GM12878 (cell line): ENCODE results near the gene HMGB4. TPM values are rescaled to one million over a fixed set of nuclear protein-coding genes. Genes with fewer than 3 reads are reported as not detected.

Experiments
- ATAC-seq: fragments of 200-7000 bp; cut with Tn5 transposase; 3 replicates; pipeline ENCODE4 v1.9.1; 2020; ENCODE audit warnings: mild to moderate bottlenecking, moderate library complexity
- BruUV-seq: library from RNA; stranded (reverse); fragments of 400-500 nt; replicated peaks from 2 replicates; lab custom pipeline; 2021; lab: Mats Ljungman, UMichigan
- CTCF ChIA-PET: fragments of 300-600 bp; sonication (Branson Sonifier 250); formaldehyde crosslinking; extraction: SDS; loops from one replicate; lab custom pipeline; 2021; ENCODE audit warnings: inconsistent platforms; lab: Yijun Ruan, JAX
- POLR2A ChIA-PET: fragments of 350-600 bp; formaldehyde crosslinking; extraction: SDS; loops from one replicate; lab custom pipeline; 2021; ENCODE audit warnings: inconsistent platforms; lab: Charles Lee
- RAD21 ChIA-PET: fragments of 300-600 bp; sonication (Branson Sonifier 250); formaldehyde crosslinking; loops from one replicate; lab custom pipeline; 2023; ENCODE audit warnings: antibody characterized with exemption; ENCODE audit not compliant: unreplicated experiment; lab: Charles Lee
- SMC1A ChIA-PET: fragments of 300-600 bp; sonication (Branson Sonifier 250); formaldehyde crosslinking; loops from one replicate; lab custom pipeline; 2023; ENCODE audit not compliant: unreplicated experiment, uncharacterized antibody; lab: Charles Lee
- DNase-seq: peaks from one replicate; pipeline ENCODE4 v3.0.0-alpha.2; 2011; ENCODE audit warnings: low read depth, low spot score
- FAIRE-seq: peaks from 3 replicates; lab custom pipeline; 2011; peaks lifted over from hg19 to GRCh38; lab: Jason Lieb, UNC
- H2AFZ ChIP-seq: 2 replicates; pipeline ENCODE4 v1.6.0; 2011; ENCODE audit warnings: low read depth, low read length, control low read depth; ENCODE audit not compliant: control insufficient read depth
- H3K27ac ChIP-seq: 2 replicates; pipeline ENCODE4 v1.5.1; 2011; ENCODE audit warnings: control low read depth; ENCODE audit not compliant: control insufficient read depth, insufficient read depth
- H3K27me3 ChIP-seq, 2 experiments: replicated peaks in 1 of 2; 2 replicates each; pipeline versions ENCODE4 v1.6.0 to v1.6.1; 2011; ENCODE audit warnings: low read length in 1 of 2; ENCODE audit not compliant: control insufficient read depth in 2 of 2, insufficient read depth in 2 of 2
- H3K36me3 ChIP-seq, 2 experiments: 2 replicates each; pipeline ENCODE4 v1.5.1; 2011; ENCODE audit warnings: low read length in 1 of 2; ENCODE audit not compliant: control insufficient read depth in 2 of 2, insufficient read depth in 2 of 2
- H3K4me1 ChIP-seq: 2 replicates; pipeline ENCODE4 v1.6.1; 2011; ENCODE audit warnings: mild to moderate bottlenecking, low read length, moderate library complexity, mixed read lengths; ENCODE audit not compliant: control insufficient read depth, insufficient read depth
- H3K4me2 ChIP-seq: 2 replicates; pipeline ENCODE4 v1.6.0; 2011; ENCODE audit warnings: control low read depth; ENCODE audit not compliant: control insufficient read depth, insufficient read depth
- H3K4me3 ChIP-seq: fragments of 200-600 bp; sonication (generic); 2 replicates; pipeline ENCODE4 v1.5.1; 2016
- H3K79me2 ChIP-seq: 2 replicates; pipeline ENCODE4 v1.6.0; 2011; ENCODE audit warnings: low read length; ENCODE audit not compliant: control insufficient read depth, insufficient read depth
- H3K9ac ChIP-seq: 2 replicates; pipeline ENCODE4 v1.8.0; 2011; ENCODE audit warnings: low read length, control low read depth, mixed read lengths; ENCODE audit not compliant: control insufficient read depth, insufficient read depth
- H3K9me3 ChIP-seq: replicated peaks from 3 replicates; pipeline ENCODE4 v1.5.1; 2011; ENCODE audit warnings: mild to moderate bottlenecking, low read length; ENCODE audit not compliant: control insufficient read depth, insufficient read depth
- H4K20me1 ChIP-seq: 2 replicates; pipeline ENCODE4 v1.6.0; 2011; ENCODE audit not compliant: control insufficient read depth, insufficient read depth
- CEBPZ ChIP-seq: fragments of 150-350 bp; IDR thresholded peaks from 2 replicates; pipeline ENCODE4 v1.6.1; 2016; ENCODE audit warnings: low read depth, low read length
- DPF2 ChIP-seq: fragments of 450-650 bp; IDR thresholded peaks from 2 replicates; pipeline ENCODE4 v1.6.1; 2017; ENCODE audit warnings: mild to moderate bottlenecking
- GABPA ChIP-seq: IDR thresholded peaks from 2 replicates; pipeline ENCODE4 v1.6.1; 2014; ENCODE audit warnings: antibody characterized with exemption, low read depth, mild to moderate bottlenecking, inconsistent platforms
- MEF2A ChIP-seq: IDR thresholded peaks from 2 replicates; pipeline ENCODE4 v1.6.1; 2011; ENCODE audit warnings: low read depth, mild to moderate bottlenecking, low read length, moderate library complexity; ENCODE audit not compliant: insufficient read depth
- MTA3 ChIP-seq: IDR thresholded peaks from 2 replicates; pipeline ENCODE4 v1.6.1; 2012; ENCODE audit warnings: low read length, inconsistent platforms, borderline replicate concordance
- NFXL1 ChIP-seq: fragments of 450-650 bp; IDR thresholded peaks from 2 replicates; pipeline ENCODE4 v1.6.1; 2017; ENCODE audit warnings: antibody characterized with exemption, mild to moderate bottlenecking, borderline replicate concordance
- NR2C1 ChIP-seq: fragments of 450-650 bp; IDR thresholded peaks from 2 replicates; pipeline ENCODE4 v1.6.1; 2017; ENCODE audit warnings: antibody characterized with exemption, mild to moderate bottlenecking, moderate library complexity
- POLR2A ChIP-seq: IDR thresholded peaks from 2 replicates; pipeline ENCODE4 v1.6.1; 2011; ENCODE audit warnings: low read depth, mild to moderate bottlenecking, low read length
- SREBF2 ChIP-seq: IDR thresholded peaks from 2 replicates; pipeline ENCODE4 v1.6.1; 2012; ENCODE audit warnings: mild to moderate bottlenecking, low read length
- YY1 ChIP-seq: IDR thresholded peaks from 2 replicates; pipeline ENCODE4 v1.6.1; 2011; ENCODE audit warnings: low read depth, mild to moderate bottlenecking, low read length
- ZBTB40 ChIP-seq: fragments of 450-650 bp; IDR thresholded peaks from 2 replicates; pipeline ENCODE4 v1.6.1; 2016; ENCODE audit warnings: mild to moderate bottlenecking, moderate library complexity, borderline replicate concordance
- WGBS: methylation state at CpG from one replicate; pipeline ENCODE4 v1.1.6; 2016; ENCODE audit warnings: low lambda C conversion rate; ENCODE audit not compliant: insufficient replicate concordance, insufficient coverage; ENCODE audit errors: missing lambda C conversion rate; 5-methylcytosine and 5-hydroxymethylcytosine counted together
- in situ Hi-C: fragments of 300-500 bp; cut with MboI; formaldehyde crosslinking; loops from 9 replicates; pipeline ENCODE4 v1.14.3; 2018; ENCODE audit warnings: mixed read lengths
- intact Hi-C: fragments of 100-400 bp; cut with micrococcal nuclease; formaldehyde crosslinking; loops from one replicate; pipeline ENCODE4 v1.14.2; 2022; ENCODE audit not compliant: unreplicated experiment
- polyA plus RNA-seq, 11 experiments: library from polyadenylated mRNA; depleted of rRNA in 4 of 11; unstranded in 6 of 11; stranded (reverse) in 5 of 11; fragments of >200 nt; fragmentation: Nextera tagmentation in 4 of 11; fragmentation: Illumina TruSeq in 1 of 11; extraction: Ambion mirVana in 4 of 11; extraction: Trizol in 1 of 11; gene quantifications; 1 replicate in 1 of 11; 2 replicates in 10 of 11; pipeline versions ENCODE4 v1.2.1 to v1.2.3, GENCODE V29; 2011 to 2016; ENCODE audit warnings: inconsistent platforms in 2 of 11, missing spikeins in 2 of 11, low read depth in 1 of 11
- total RNA-seq, 4 experiments: library from RNA; depleted of rRNA in 3 of 4; stranded (reverse); fragments of >200 nt in 3 of 4; fragmentation: Illumina TruSeq in 1 of 4; extraction: Trizol in 1 of 4; gene quantifications; 2 replicates each; pipeline versions ENCODE4 v1.2.1 to v1.2.3, GENCODE V29; 2013 to 2021
- TF ChIP-seq, protein P1 (sequence below): fragments of 450-650 bp; IDR thresholded peaks from 2 replicates; pipeline ENCODE4 v1.6.1; 2017; ENCODE audit warnings: antibody characterized with exemption, mild to moderate bottlenecking, moderate library complexity
- TF ChIP-seq, protein P2 (sequence below): IDR thresholded peaks from 2 replicates; pipeline ENCODE4 v1.6.1; 2011; ENCODE audit warnings: low read depth, mild to moderate bottlenecking, low read length, moderate library complexity, borderline replicate concordance; ENCODE audit errors: extremely low read depth

The HMGB4 gene
- total and polyA plus RNA-seq, 10 of the 15 experiments (the other 5 are each of a cell fraction or from before 2014, with no cell fraction given) = not detected

DNA sequence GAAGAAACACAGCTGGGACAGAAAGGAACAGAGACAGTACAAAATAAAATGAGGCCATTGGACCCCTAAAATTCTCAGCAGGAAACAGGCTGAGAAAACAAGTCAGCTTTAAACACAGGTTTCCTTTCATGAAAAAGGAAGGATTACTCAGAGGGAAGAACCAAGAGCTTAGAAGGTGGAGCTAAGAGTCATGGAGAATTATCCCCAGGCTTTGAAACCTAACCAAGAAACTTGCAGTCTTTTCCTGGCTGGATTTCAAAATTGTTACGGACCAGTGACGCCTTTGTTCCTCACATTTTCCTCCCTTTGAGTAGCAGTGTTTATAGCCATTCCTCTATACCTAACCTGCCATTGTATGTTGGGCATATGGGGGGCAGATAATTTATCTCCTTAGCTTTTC is 8.8 kb downstream of the HMGB4 start:
- Histone ChIP-seq H4K20me1 (no peaks in the 10 kb centered on the region), H3K79me2 (no peaks in the 10 kb centered on the region), H3K9ac (no peak overlapping the region), H3K27ac (no peak overlapping the region), H3K36me3 (no peaks in the 10 kb centered on the region), H2AFZ (no peak overlapping the region), H3K4me3 (no peak overlapping the region), H3K27me3 (no peaks in the 10 kb centered on the region; a peak in 1 of 4 replicates), H3K9me3 (no peaks in the 10 kb centered on the region; the same call in 2 of the 3 replicates), H3K4me2 (no peak overlapping the region), H3K4me1 (no peaks in the 10 kb centered on the region)
- in situ Hi-C loops = no loop called here
- intact Hi-C loops = no loop called here
- TF ChIP-seq NFXL1 (no peak), MEF2A (no peak), SREBF2 (no peak), MTA3 (no peak), GABPA (no peak), YY1 (no peak), ZBTB40 (no peak), DPF2 (no peak), NR2C1 (no peak), POLR2A (no peak), CEBPZ (no peak)
- TF ChIP-seq, protein P1, sequence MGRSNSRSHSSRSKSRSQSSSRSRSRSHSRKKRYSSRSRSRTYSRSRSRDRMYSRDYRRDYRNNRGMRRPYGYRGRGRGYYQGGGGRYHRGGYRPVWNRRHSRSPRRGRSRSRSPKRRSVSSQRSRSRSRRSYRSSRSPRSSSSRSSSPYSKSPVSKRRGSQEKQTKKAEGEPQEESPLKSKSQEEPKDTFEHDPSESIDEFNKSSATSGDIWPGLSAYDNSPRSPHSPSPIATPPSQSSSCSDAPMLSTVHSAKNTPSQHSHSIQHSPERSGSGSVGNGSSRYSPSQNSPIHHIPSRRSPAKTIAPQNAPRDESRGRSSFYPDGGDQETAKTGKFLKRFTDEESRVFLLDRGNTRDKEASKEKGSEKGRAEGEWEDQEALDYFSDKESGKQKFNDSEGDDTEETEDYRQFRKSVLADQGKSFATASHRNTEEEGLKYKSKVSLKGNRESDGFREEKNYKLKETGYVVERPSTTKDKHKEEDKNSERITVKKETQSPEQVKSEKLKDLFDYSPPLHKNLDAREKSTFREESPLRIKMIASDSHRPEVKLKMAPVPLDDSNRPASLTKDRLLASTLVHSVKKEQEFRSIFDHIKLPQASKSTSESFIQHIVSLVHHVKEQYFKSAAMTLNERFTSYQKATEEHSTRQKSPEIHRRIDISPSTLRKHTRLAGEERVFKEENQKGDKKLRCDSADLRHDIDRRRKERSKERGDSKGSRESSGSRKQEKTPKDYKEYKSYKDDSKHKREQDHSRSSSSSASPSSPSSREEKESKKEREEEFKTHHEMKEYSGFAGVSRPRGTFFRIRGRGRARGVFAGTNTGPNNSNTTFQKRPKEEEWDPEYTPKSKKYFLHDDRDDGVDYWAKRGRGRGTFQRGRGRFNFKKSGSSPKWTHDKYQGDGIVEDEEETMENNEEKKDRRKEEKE = no peak
- TF ChIP-seq, protein P2, sequence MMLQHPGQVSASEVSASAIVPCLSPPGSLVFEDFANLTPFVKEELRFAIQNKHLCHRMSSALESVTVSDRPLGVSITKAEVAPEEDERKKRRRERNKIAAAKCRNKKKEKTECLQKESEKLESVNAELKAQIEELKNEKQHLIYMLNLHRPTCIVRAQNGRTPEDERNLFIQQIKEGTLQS = no peak
- FAIRE-seq (no peak), ATAC-seq (no peak), DNase-seq (no peak)
- ChIA-PET RAD21 (no interaction called here), POLR2A (no interaction called here), SMC1A (no interaction called here), CTCF (interaction anchor here (1.0 to 1.5 kb wide), 3 partner anchors 10 to 242 kb away, joined by 3 read pairs; no protein-coding TSS in a partner anchor)
- BruUV-seq = no TSS peak
- WGBS = 0% methylated on average over 2 of the region's 2 CpGs
